Measurements from ENCODE around the gene MSGN1. TPM values are rescaled to one million over a fixed set of nuclear protein-coding genes. Genes with fewer than 3 reads are reported as not detected.

The MSGN1 gene
- total RNA-seq, 1 experiment from 2014 or later = not detected

GRCh38 chr2:17867133-17867532 is 50.9 kb downstream of the MSGN1 start:
- Mint-ChIP-seq H3K9me3 (no peaks in the 10 kb centered on the region), H3K4me3 (no peak overlapping the region), H3K4me1 (no peaks in the 10 kb centered on the region), H3K27ac (no peak overlapping the region), H3K27me3 (ENCODE audit: low read depth) (peaks cover 3% of the 10 kb centered on the region), H3K36me3 (ENCODE audit: insufficient read depth in 1 of 3, low read depth in 3 of 3) (no peaks in the 10 kb centered on the region)
- no peaks in the 10 kb centered on the region for H3K79me2 ChIP-seq (ENCODE audit: insufficient read depth, low read length)
- no peak overlapping the region for H3K9ac ChIP-seq (ENCODE audit: extremely low read depth, insufficient read length, low read length)
- no peak overlapping the region for H4K91ac ChIP-seq (ENCODE audit: insufficient read length, low read depth, low read length)
- no peak overlapping the region for H3K4ac ChIP-seq (ENCODE audit: low read depth, low read length)
- no peaks in the 10 kb centered on the region for H3K9me3 ChIP-seq (ENCODE audit: control insufficient read depth, low read depth, low read length)
- no peak overlapping the region for H3K18ac ChIP-seq (ENCODE audit: insufficient read length, low read depth, low read length)
- H3K27ac ChIP-seq (ENCODE audit: insufficient read length, low read depth, low read length) = no peak overlapping the region
- no peaks in the 10 kb centered on the region for H3K23me2 ChIP-seq (ENCODE audit: insufficient read length, low read depth, low read length, poor library complexity, severe bottlenecking)
- H4K5ac ChIP-seq (ENCODE audit: insufficient read length, low read depth, low read length) = no peak overlapping the region
- TF ChIP-seq, protein P1, sequence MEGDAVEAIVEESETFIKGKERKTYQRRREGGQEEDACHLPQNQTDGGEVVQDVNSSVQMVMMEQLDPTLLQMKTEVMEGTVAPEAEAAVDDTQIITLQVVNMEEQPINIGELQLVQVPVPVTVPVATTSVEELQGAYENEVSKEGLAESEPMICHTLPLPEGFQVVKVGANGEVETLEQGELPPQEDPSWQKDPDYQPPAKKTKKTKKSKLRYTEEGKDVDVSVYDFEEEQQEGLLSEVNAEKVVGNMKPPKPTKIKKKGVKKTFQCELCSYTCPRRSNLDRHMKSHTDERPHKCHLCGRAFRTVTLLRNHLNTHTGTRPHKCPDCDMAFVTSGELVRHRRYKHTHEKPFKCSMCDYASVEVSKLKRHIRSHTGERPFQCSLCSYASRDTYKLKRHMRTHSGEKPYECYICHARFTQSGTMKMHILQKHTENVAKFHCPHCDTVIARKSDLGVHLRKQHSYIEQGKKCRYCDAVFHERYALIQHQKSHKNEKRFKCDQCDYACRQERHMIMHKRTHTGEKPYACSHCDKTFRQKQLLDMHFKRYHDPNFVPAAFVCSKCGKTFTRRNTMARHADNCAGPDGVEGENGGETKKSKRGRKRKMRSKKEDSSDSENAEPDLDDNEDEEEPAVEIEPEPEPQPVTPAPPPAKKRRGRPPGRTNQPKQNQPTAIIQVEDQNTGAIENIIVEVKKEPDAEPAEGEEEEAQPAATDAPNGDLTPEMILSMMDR (conservative IDR thresholded peaks at IDR 0.05) = no peak
- no peaks in the 10 kb centered on the region for H3K27me3 ChIP-seq (ENCODE audit: insufficient read depth, low read length)
- no peak overlapping the region for H3K14ac ChIP-seq (ENCODE audit: insufficient read depth, low read length)
- no peak overlapping the region for H2AFZ ChIP-seq (ENCODE audit: low read length)
- no peak for DNase-seq
- no peak overlapping the region for H2BK120ac ChIP-seq (ENCODE audit: low read depth, low read length, poor library complexity, severe bottlenecking)
- no peak overlapping the region for H2BK12ac ChIP-seq (ENCODE audit: insufficient read length, low read depth, low read length)
- no peak overlapping the region for H2AK5ac ChIP-seq (ENCODE audit: insufficient read length, low read length)
- H3K23ac ChIP-seq (ENCODE audit: insufficient read length, low read depth, low read length) = no peak overlapping the region
- no peak overlapping the region for H2BK5ac ChIP-seq (ENCODE audit: insufficient read length, low read length)
- no peaks in the 10 kb centered on the region for H4K20me1 ChIP-seq (ENCODE audit: control insufficient read depth, insufficient read depth, insufficient read length)
- H3K4me1 ChIP-seq (ENCODE audit: insufficient read depth, low read length) = no peaks in the 10 kb centered on the region
- H3K4me2 ChIP-seq (ENCODE audit: insufficient read depth, insufficient read length, low read length) = no peak overlapping the region
- no peak overlapping the region for H4K8ac ChIP-seq (replicated peaks; ENCODE audit: insufficient read length, low read depth, low read length)
- H2BK15ac ChIP-seq (ENCODE audit: low read depth, low read length) = no peak overlapping the region
- H2BK20ac ChIP-seq (ENCODE audit: low read depth, low read length, poor library complexity, severe bottlenecking) = no peak overlapping the region
- no peak overlapping the region for H3T11ph ChIP-seq (ENCODE audit: low read length)
- no peak overlapping the region for H3K56ac ChIP-seq (ENCODE audit: insufficient read length, low read depth, low read length)
- no peaks in the 10 kb centered on the region for H3K79me1 ChIP-seq (ENCODE audit: insufficient read depth, low read depth, low read length, poor library complexity, severe bottlenecking)
- WGBS (ENCODE audit: extremely low coverage, insufficient read length, low lambda C conversion rate) = no CpG with 5 or more reads among the region's 2 CpGs

Other genes with a start within 250 kb of the MSGN1 start
- 40.3 and 41.9 TPM in 2 replicates for gene SMC6, start 62.6 kb upstream of the MSGN1 start, total RNA-seq (2021)
- gene GEN1, start 62.3 kb upstream of the MSGN1 start, total RNA-seq (2021) = 28.1 and 28.4 TPM in 2 replicates
- gene KCNS3, start 62.2 kb downstream of the MSGN1 start, total RNA-seq (2021) = 7.2 and 8.0 TPM in 2 replicates

Data from H9 (cell line).